ENCODE data around the gene ZNF784. TPM values are rescaled to one million over a fixed set of nuclear protein-coding genes. Genes with fewer than 3 reads are reported as not detected.
"Not testable (repeated sequence)": the region's sequence is repeated elsewhere in the genome, so short reads cannot be mapped to it uniquely, and the experiment has no call there.

The ZNF784 gene
- total and polyA plus RNA-seq, 10 of the 15 experiments (the other 5 are each of a cell fraction or from before 2014, with no cell fraction given): 0.10 to 5.2 (median 1.8) TPM

DNA sequence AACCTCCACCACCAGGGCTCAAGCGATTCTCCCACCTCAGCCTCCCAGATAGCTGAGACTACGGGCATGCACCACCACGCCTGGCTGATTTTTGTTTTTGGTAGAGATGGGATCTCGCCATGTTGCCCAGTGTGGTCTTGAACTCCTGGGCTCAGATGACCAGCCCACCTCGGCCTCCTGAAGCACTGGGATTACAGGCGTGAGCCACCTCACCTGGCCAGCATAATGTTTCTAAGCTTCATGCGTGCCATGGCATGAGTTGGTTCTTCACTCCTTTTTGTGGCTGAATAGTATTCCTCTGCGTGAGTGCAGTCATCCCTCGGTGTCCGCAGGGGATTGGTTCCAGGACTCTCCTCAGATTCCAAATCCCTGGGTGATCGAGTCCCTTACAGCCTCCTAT lies 39.5 kb downstream of the ZNF784 start (continued):
- TF ChIP-seq, protein P1, sequence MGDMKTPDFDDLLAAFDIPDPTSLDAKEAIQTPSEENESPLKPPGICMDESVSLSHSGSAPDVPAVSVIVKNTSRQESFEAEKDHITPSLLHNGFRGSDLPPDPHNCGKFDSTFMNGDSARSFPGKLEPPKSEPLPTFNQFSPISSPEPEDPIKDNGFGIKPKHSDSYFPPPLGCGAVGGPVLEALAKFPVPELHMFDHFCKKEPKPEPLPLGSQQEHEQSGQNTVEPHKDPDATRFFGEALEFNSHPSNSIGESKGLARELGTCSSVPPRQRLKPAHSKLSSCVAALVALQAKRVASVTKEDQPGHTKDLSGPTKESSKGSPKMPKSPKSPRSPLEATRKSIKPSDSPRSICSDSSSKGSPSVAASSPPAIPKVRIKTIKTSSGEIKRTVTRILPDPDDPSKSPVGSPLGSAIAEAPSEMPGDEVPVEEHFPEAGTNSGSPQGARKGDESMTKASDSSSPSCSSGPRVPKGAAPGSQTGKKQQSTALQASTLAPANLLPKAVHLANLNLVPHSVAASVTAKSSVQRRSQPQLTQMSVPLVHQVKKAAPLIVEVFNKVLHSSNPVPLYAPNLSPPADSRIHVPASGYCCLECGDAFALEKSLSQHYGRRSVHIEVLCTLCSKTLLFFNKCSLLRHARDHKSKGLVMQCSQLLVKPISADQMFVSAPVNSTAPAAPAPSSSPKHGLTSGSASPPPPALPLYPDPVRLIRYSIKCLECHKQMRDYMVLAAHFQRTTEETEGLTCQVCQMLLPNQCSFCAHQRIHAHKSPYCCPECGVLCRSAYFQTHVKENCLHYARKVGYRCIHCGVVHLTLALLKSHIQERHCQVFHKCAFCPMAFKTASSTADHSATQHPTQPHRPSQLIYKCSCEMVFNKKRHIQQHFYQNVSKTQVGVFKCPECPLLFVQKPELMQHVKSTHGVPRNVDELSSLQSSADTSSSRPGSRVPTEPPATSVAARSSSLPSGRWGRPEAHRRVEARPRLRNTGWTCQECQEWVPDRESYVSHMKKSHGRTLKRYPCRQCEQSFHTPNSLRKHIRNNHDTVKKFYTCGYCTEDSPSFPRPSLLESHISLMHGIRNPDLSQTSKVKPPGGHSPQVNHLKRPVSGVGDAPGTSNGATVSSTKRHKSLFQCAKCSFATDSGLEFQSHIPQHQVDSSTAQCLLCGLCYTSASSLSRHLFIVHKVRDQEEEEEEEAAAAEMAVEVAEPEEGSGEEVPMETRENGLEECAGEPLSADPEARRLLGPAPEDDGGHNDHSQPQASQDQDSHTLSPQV (IDR thresholded peaks at IDR 0.05): no peak
- no peak for TF ChIP-seq RBBP5 (conservative IDR thresholded peaks at IDR 0.05)
- no peak for TF ChIP-seq ASH2L (IDR thresholded peaks at IDR 0.05; ENCODE audit: borderline replicate concordance, low read depth)
- TF ChIP-seq HDGF (IDR thresholded peaks at IDR 0.05): no peak
- TF ChIP-seq NR2C1 (IDR thresholded peaks at IDR 0.05): no peak

DNA sequence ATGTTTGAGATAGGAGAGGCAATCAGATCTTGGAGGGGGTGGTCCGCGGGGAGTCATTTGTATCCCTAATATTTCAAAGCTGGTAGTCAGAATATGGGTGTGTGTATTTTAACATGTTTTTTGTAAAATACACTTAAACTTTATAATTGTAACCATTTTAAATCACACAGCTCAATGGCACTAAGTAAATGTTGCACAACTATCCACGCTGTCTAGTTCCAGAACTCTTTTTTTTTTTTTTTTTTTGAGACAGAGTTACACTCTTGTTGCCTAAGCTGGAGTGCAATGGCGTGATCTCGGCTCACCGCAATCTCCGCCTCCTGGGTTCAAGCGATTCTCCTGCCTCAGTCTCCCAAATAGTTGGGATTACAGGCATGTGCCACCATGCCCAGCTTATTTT lies 40.5 kb downstream of the ZNF784 start:
- ATAC-seq; RAD21 ChIA-PET (ENCODE audit: unreplicated experiment); H3K27me3 ChIP-seq (replicated peaks in 1 of 2; ENCODE audit: control insufficient read depth in 2 of 2, insufficient read depth in 2 of 2, low read length in 1 of 2); H3K9me3 ChIP-seq (replicated peaks; ENCODE audit: control insufficient read depth, insufficient read depth, low read length); in situ Hi-C loops (cut with MboI); DNase-seq (ENCODE audit: low read depth, low spot score); H2AFZ ChIP-seq (ENCODE audit: control insufficient read depth, low read depth, low read length); H3K4me3 ChIP-seq; H3K4me1 ChIP-seq (ENCODE audit: control insufficient read depth, insufficient read depth, low read length); intact Hi-C loops (cut with micrococcal nuclease; ENCODE audit: unreplicated experiment); FAIRE-seq; BruUV-seq (replicated peaks); H3K9ac ChIP-seq (ENCODE audit: control insufficient read depth, insufficient read depth, low read length); H3K27ac ChIP-seq (ENCODE audit: control insufficient read depth, insufficient read depth); H3K36me3 ChIP-seq (ENCODE audit: control insufficient read depth in 2 of 2, insufficient read depth in 2 of 2, low read length in 1 of 2); H3K4me2 ChIP-seq (ENCODE audit: control insufficient read depth, insufficient read depth); H4K20me1 ChIP-seq (ENCODE audit: control insufficient read depth, insufficient read depth): not testable (repeated sequence)
- peaks cover 11% of the 10 kb centered on the region for H3K79me2 ChIP-seq (ENCODE audit: control insufficient read depth, insufficient read depth, low read length)
- SMC1A ChIA-PET (ENCODE audit: uncharacterized antibody, unreplicated experiment): interaction anchor here (1.1 to 1.4 kb wide), 2 partner anchors 49 to 54 kb away, joined by 3 to 5 read pairs; no protein-coding TSS in a partner anchor
- POLR2A ChIA-PET: interaction anchor here (0.7 kb wide), 1 partner anchor 245 kb away, joined by 4 read pairs; no protein-coding TSS in a partner anchor
- 75% methylated on average over 6 of the region's 8 CpGs for WGBS (ENCODE audit: insufficient coverage, insufficient replicate concordance, low lambda C conversion rate, missing lambda C conversion rate)
- CTCF ChIA-PET: interaction anchor here (0.6 to 1.1 kb wide), 3 partner anchors 48 to 431 kb away, joined by 3 read pairs; no protein-coding TSS in a partner anchor

DNA sequence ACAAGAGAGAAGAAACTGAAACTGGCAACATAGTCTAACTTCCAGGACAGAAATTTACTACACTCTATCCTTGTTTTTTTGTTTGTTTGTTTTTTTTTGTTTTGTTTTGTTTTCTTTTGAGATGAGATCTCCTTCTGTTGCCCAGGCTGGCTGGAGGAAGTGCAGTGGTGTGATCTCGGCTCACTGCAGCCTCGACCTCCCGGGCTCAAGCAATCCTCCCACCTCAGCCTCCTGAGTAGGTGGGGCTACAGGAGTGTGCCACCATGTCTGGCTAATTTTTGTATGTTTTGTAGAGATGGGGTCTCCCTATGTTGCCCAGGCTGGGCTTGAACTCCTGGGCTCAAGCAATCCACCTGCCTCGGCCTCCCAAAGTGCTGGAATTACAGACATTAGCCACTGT lies 42.1 kb downstream of the ZNF784 start:
- RAD21 ChIA-PET (ENCODE audit: unreplicated experiment); H3K27me3 ChIP-seq (replicated peaks in 1 of 2; ENCODE audit: control insufficient read depth in 2 of 2, insufficient read depth in 2 of 2, low read length in 1 of 2); FAIRE-seq; H3K9ac ChIP-seq (ENCODE audit: control insufficient read depth, insufficient read depth, low read length); H3K4me3 ChIP-seq; H3K36me3 ChIP-seq (ENCODE audit: control insufficient read depth in 2 of 2, insufficient read depth in 2 of 2, low read length in 1 of 2); POLR2A ChIA-PET; H3K27ac ChIP-seq (ENCODE audit: control insufficient read depth, insufficient read depth); H3K4me1 ChIP-seq (ENCODE audit: control insufficient read depth, insufficient read depth, low read length); H3K9me3 ChIP-seq (replicated peaks; ENCODE audit: control insufficient read depth, insufficient read depth, low read length); H3K4me2 ChIP-seq (ENCODE audit: control insufficient read depth, insufficient read depth); H2AFZ ChIP-seq (ENCODE audit: control insufficient read depth, low read depth, low read length); in situ Hi-C loops (cut with MboI); BruUV-seq (replicated peaks); DNase-seq (ENCODE audit: low read depth, low spot score); intact Hi-C loops (cut with micrococcal nuclease; ENCODE audit: unreplicated experiment); H4K20me1 ChIP-seq (ENCODE audit: control insufficient read depth, insufficient read depth); SMC1A ChIA-PET (ENCODE audit: uncharacterized antibody, unreplicated experiment); ATAC-seq: not testable (repeated sequence)
- peaks cover 11% of the 10 kb centered on the region for H3K79me2 ChIP-seq (ENCODE audit: control insufficient read depth, insufficient read depth, low read length)
- 47% methylated on average over 4 of the region's 4 CpGs for WGBS (ENCODE audit: insufficient coverage, insufficient replicate concordance, low lambda C conversion rate, missing lambda C conversion rate)
- CTCF ChIA-PET: interaction anchor here (1.9 kb wide), 1 partner anchor 49 kb away, joined by 5 read pairs; no protein-coding TSS in a partner anchor
